ENCODE measurements around the gene AKAP9.

The AKAP9 gene

DNA sequence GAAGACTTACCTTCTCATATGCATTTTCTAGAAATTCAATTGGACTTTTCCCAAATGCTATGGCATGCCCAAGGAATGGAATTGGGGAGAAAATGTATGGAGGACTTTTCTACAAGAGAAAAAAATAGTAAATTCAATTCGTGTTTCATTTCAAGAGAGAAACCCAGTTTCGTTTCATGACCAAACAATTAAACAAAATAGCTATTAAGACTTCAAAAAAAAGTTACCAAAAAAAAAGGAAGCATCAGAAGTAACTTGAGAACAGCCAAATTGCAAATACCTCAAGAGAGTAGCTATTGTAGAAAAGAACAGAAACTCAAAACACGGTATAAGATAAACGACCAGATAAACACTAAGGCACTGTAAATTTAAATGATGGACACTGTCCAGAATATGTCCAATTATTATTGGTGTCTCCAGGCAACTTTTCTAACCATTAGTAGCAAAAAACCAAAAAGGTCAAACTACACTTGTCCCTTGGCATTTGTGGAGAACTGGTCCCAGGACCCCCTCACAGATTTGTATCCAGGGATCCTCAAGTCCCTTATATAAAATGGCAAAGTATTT is 191.2 kb downstream of the AKAP9 start:
- TF ChIP-seq, protein P1, sequence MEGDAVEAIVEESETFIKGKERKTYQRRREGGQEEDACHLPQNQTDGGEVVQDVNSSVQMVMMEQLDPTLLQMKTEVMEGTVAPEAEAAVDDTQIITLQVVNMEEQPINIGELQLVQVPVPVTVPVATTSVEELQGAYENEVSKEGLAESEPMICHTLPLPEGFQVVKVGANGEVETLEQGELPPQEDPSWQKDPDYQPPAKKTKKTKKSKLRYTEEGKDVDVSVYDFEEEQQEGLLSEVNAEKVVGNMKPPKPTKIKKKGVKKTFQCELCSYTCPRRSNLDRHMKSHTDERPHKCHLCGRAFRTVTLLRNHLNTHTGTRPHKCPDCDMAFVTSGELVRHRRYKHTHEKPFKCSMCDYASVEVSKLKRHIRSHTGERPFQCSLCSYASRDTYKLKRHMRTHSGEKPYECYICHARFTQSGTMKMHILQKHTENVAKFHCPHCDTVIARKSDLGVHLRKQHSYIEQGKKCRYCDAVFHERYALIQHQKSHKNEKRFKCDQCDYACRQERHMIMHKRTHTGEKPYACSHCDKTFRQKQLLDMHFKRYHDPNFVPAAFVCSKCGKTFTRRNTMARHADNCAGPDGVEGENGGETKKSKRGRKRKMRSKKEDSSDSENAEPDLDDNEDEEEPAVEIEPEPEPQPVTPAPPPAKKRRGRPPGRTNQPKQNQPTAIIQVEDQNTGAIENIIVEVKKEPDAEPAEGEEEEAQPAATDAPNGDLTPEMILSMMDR (conservative IDR thresholded peaks at IDR 0.05; ENCODE audit: low read length), result no peak
- no peak for DNase-seq (ENCODE audit: low read depth)
- H3K4me3 ChIP-seq (ENCODE audit: low read length), result no peak overlapping the region

DNA sequence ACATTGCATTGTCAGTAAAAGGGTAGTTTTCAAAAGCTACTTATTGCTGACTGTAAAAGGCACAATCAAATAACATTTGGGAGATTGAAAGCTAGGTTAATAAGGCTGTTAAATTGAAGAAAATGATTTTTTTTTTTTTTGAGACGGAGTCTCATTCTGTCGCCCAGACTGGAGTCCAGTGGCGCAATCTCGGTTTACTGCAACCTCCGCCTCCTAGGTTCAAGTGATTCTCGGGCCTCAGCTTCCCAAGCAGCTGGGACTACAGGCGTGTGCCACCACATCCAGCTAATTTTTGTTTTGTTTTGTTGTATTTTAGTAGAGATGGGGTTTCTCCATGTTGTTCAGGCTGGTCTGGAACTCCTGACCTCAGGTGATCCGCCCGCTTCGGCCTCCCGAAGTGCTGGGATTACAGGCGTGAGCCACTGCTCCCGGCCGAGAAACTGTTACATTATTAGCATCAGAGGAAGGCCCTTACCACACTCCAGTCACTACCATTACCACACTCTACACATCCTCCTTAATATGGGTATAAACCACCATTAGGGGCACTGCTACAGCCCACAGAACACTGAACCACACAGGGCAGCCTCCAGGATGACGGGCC is 192.6 kb downstream of the AKAP9 start:
- TF ChIP-seq, protein P1 (conservative IDR thresholded peaks at IDR 0.05; ENCODE audit: low read length), result no peak
- H3K4me3 ChIP-seq (ENCODE audit: low read length), result peak overlapping the region; percentile 88
- peak; percentile 40 for DNase-seq (ENCODE audit: low read depth)

DNA sequence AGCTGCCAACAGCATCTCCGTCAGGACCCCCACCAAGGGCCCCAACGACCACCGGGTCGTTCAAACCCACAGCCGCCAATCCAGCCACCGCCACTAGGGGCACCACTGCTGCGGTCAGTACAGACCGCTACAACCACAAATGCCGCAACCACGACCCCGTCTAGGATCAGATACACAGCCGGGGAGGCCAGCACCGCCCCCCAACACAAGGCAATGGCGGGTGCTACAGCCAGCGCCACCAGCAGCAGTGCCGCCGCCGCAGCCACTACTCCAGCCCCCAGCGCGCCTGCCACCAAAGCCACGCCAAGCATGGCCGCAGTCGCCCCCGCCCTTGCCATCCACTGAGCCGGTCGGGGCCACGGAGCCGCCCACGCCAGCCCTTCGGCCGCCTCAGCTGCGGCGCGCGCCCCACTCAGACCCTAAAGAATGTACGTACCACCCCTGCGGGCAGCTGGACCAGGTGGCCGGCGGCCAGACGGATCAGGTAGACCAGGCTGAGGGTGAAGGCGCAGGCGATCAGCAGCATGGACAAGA is 193.1 kb downstream of the AKAP9 start:
- TF ChIP-seq, protein P1 (conservative IDR thresholded peaks at IDR 0.05; ENCODE audit: low read length), result peak; percentile 72
- peak overlapping the region; percentile 88 for H3K4me3 ChIP-seq (ENCODE audit: low read length)
- peak; percentile 38 for DNase-seq (ENCODE audit: low read depth)

DNA sequence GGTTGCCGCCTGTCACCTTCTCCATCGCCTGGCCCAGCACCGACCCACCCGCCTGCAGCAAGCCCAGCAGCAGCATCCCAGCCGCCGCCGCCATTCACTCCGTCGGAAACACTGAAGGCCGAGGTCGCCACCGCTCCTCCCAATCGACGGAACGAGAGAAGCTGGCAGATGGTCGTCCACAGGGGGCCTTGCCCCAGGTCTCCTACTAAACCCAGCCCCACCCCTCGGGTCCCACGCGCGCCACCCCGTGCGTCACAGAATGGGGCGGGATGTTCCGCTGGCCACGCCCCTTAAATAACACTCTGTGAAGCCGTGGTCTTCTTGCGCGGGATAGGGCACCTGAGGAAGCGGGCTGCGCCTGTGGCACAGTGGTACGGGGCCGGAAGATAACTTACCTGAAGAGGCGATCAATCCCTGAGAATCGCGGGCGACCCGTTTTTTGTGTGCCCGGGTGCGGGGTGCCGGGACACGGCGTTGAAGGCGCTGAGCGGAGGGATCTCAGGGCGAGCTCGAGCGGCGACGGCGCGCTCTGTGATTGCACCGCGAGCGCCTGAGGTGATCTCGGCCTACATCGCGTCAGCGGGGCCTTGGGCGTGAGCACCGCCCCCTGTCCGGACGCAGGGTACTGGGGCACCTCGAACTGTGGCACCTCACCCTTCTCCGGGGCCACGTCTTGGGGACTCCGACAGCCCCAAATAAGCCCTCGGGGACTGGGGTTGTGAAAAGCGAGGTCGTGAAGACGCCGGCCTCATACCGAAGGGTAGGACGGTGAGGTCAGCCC is 193.8 kb downstream of the AKAP9 start, which contains the start of gene CYP51A1:
Gene CYP51A1, minus strand, starts transcription at position 207 of the 781 bp plus-strand sequence. Its CDS starts 113 bp downstream, at position 94.
- peak within 1 kb of the TSS; percentile 88 for H3K4me3 ChIP-seq (ENCODE audit: low read length)
- TF ChIP-seq, protein P1 (conservative IDR thresholded peaks at IDR 0.05; ENCODE audit: low read length), result 0 out of 2 replicates have a peak, but pooled peaks have one; percentile 5

DNA sequence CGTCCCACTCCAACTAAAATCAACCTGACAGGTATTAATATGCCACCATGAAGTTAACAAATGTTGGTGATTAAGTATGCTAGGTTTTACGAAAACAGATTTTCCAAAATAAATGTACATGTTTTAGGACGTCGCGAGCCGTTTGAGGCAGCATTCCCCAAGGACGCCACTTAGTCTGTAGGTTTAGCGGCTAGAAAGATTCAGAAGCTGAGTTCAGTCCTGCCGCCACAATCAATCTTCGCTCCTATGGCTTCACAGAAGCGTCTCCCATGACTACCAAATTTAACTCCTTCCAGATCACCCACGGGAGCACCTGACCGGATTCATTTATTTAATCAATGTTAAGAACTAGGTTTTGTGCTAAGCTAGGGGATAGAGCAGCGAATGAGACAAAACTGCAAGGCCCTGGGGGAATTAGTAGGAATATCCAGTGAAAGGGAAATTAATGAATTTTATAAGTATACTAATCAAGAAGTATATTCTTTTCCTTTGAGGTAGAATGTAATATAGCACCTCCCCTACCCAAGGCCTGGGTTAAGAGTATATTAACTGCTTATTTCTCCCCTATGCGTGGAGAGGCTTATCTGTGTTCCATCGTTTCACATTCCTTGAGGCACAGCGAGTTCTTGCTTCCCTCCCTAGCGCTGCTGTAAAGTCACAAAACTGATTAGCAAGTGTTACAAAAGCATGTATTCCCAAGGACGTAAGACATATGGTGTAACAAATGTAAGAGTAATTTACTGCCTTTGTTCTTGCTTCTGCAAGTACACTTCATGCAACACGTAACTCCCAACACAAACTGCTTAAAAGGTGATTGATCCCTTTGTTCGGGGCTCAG is 194.6 kb downstream of the AKAP9 start:
- peak; percentile 8 for DNase-seq (ENCODE audit: low read depth)
- TF ChIP-seq, protein P1 (conservative IDR thresholded peaks at IDR 0.05; ENCODE audit: low read length), result no peak
- H3K4me3 ChIP-seq (ENCODE audit: low read length), result peak overlapping the region; percentile 88

More for the DNA sequence above, 193.8 kb downstream of the AKAP9 start, which contains the start of gene CYP51A1:
- peak; percentile 91 for DNase-seq (ENCODE audit: low read depth)

DNA sequence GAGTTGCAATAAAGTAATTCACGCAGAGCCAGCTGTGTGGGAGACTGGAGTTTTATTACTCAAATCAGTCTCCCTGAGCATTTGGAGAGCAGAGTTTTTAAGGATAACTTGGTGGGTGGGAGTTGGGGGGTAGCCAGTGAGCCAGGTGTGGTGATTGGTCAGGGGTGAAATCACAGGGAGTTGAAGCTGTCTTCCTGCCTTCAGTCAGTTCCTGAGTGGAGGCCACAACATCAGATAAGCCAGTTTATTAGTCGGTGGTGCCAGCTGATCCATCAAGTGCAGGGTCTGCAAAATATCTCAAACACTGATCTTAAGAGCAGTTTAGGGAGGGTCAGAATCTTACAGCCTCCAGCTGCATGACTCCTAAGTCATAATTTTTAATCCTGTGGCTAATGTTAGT is 196.9 kb downstream of the AKAP9 start:
- no peak for DNase-seq (ENCODE audit: low read depth)
- H3K4me3 ChIP-seq (ENCODE audit: low read length), result no peak overlapping the region
- TF ChIP-seq, protein P1 (conservative IDR thresholded peaks at IDR 0.05; ENCODE audit: low read length), result no peak

Measured in AG10803 (cell line).